HG03460 (cell line): ENCODE results near the gene SPESP1.
"Not testable (repeated sequence)": the region's sequence is repeated elsewhere in the genome, so short reads cannot be mapped to it uniquely, and the experiment has no call there.

Source experiments
- ATAC-seq: cut with Tn5 transposase; IDR thresholded peaks from one replicate; pipeline ENCODE4 v1.9.1; 2021; ENCODE audit not compliant: unreplicated experiment

Gene SPESP1

DNA sequence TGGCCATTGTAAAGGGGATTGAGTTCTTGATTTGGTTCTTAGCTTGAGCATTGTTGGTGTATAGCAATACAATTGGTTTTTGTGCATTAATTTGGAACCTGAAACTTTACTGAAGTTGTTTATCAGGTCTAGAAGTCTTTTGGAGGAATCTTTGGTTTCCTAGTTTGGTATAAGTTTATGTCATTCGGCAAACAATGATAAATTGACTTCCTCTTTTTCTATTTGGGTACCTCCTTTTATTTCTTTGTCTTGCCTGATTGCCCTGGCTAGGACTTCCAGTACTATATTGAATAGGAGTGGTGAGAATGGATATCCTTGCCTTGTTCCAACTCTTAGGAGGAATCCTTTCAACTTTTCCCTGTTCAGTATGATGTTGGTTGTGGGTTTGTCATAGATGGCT, 32.1 kb downstream of the SPESP1 start:
- ATAC-seq: no peak

DNA sequence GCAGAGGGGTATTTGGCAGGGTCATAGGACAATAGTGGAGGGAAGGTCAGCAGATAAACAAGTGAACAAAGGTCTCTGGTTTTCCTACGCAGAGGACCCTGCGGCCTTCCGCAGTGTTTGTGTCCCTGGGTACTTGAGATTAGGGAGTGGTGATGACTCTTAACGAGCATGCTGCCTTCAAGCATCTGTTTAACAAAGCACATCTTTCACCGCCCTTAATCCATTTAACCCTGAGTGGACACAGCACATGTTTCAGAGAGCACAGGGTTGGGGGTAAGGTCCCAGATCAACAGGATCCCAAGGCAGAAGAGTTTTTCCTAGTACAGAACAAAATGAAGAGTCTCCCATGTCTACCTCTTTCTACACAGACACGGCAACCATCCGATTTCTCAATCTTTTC, 33.4 kb downstream of the SPESP1 start:
- not testable (repeated sequence) for ATAC-seq

DNA sequence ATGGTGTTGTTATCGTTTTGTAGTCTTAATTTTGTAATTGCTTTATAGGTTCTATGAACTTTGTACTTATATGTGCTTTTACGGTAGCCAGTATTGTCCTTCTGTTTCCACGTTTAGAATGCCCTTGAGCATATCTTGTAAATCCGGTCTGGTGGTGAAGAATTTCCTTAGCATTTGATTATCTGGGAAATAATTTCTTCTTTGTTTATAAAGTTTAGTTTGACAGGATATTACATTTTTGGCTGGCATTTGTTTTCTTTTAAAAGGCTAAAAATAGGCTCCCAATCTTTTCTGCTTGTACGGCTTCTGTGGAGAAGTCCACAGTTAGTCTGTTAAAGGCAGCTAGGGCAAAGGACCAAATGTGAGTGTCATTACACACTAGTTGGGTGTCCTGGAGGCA, 36.7 kb downstream of the SPESP1 start:
- ATAC-seq: no peak

DNA sequence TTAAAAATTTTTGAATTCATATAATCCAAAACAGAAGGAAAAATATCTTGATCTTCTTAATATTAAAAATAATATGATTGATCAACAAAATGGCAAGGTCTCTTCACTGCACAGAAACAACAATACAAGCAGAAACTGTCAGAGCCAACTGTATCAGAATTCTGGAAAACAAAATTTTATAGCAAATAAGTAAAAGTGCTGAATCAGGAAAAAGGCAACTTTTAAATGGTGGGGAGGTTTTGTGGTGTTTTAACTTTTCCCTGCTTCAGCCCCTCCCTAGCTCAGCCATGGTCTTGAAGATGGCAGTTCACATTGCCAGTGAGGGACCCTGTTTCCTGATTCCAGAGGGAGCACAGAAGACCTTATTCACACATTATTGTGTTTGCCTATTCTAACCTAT, 37.6 kb downstream of the SPESP1 start:
- ATAC-seq: no peak

DNA sequence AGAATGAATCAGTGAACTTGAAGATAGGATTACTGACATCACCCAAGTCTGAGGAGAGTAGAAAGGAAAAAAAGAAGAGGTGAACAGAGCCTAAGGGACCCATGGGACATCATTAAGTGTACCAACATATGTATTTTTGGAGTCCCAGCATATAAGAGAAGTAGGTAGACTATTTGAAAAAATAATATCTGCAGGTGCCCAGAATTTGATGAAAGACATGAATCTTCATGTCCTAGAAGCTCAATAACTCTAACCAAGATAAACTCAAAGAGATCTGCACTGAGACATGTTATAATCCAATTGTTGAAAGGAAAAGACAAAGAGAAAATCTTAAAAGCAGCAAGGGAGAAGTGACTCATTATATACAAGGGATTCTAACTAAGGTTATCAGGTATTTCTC, 39.0 kb downstream of the SPESP1 start:
- ATAC-seq: no peak

DNA sequence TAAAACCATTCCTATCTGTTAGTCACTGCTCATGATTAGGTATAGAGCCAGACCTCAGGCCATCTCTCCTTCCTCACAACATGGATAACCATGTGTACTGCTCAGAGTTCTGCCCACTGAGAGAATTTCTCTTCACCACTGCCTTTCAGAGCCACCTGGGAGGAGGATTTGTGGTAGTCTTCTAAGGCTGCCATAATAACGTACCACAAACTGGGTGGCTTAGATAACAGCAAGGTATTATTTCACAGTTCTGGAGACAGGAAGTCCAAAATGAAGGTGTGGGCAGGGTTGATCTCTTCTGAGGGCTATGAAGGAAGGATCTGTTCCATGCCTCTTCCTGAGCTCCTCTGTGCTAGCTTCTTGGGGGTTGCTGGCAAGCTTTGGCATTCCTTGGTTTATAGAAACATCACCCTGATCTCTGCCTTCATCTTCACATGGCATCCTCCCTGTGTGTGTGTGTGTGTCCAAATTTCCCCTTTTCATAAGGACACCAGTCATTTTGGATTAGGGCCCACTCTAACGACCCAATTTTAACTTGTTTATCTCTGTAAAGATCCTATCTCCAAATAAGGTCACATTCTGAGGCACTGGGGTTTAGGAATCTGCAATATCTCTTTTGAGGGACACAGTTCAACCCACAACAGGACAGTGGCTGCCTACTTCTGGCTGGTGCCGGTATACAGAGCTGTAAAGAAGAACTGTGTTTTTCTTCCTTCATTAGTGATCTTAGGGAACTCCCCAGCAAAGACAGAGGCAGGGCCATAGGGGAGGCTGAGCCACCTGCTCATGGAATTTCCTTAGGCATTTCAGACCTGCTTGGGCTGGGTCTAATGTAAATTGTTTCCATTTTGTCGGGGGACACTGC, 42.1 kb downstream of the SPESP1 start:
- ATAC-seq: no peak

DNA sequence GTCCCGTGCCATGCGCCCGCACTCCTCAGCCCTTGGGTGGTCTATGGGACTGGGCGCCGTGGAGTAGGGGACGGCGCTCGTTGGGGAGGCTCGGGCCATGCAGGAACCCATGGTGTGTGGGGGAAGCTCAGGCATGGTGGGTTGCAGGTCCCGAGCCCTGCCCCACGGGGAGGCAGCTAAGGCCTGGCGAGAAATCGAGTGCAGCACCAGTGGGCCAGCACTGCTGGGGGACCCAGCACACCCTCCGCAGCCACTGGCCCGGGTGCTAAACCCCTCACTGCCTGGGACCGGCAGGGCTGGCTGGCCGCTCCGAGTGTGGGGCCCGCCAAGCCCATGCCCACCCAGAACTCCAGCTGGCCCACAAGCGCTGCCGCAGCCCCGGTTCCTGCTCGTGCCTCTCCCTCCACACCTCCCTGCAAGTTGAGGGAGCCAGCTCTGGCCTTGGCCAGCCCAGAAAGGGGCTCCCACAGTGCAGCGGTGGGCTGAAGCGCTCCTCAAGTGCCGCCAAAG, 45.4 kb downstream of the SPESP1 start:
- ATAC-seq: not testable (repeated sequence)

DNA sequence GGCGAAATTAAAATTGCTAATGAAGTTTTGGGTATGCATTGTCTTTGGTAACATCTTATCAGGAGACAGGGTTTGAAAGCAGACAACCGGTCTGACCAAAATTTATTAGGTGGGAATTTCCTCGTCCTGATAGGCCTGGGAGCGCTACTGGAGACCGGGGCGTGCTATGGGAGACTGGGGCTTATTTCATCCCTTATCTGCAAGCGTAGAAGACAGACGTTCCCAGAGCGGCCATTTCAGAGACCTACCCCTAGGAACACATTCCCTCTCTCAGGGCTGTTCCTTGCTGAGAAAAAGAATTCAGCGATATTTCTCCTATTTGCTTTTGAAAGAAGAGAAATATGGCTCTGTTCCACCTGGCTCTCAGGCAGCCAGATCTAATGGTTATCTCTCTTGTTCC, 47.1 kb downstream of the SPESP1 start:
- not testable (repeated sequence) for ATAC-seq

DNA sequence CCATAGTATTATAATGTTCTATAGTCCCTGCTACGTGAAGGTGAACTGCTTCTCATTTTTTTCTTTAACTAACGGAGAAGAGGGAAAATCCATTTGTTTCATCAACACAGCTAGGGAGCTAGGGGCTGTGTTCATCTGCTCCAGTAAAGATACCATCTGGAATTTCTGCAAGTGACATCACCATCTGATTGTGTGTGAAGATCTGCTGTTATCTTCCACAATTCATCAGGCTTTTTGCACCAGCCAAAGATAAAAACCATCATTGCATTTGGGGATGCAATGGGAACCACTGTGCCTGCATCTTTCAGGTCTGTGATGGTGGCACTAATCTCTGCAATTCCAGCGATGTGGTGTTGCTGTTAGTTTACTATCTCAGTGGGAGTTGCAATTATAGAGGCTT, 48.7 kb downstream of the SPESP1 start:
- ATAC-seq: no peak

DNA sequence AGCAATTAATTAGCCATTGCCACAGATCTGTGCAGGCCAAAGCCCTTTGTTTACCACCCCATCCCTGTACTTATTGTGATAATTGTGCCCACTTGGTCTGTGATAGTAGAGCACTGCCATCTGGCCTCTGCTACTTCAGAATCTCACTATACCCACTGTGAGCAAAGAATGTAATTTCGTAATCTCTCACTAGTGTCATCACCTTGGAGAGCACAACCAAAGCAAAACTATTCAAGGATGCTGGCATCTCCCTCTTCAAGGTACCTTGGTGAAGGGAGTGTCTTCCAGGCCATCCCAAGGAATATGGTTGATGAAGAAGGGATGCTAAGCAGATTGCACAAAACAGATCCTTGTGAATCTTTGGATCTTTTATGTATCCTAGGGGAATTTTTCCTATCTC, 49.5 kb downstream of the SPESP1 start:
- ATAC-seq: no peak

DNA sequence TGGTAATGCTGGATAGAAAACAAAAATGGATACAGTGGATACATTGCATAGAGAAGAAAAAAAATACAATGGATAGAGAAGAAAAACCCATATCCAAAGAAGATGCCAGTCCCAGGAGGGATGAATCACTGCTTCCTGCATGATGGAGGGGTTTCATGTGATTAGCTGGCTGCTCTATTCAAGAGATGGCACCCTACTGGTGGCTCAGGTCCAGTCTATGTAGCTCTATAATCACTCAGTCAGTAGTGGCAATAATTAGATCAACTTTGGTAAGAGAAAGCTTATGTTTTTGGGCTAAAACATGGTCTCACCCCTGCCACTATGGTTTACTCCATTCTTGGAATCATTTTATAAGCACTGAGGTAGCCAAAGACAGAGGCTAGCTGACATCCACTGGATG, 50.5 kb downstream of the SPESP1 start:
- ATAC-seq: no peak

DNA sequence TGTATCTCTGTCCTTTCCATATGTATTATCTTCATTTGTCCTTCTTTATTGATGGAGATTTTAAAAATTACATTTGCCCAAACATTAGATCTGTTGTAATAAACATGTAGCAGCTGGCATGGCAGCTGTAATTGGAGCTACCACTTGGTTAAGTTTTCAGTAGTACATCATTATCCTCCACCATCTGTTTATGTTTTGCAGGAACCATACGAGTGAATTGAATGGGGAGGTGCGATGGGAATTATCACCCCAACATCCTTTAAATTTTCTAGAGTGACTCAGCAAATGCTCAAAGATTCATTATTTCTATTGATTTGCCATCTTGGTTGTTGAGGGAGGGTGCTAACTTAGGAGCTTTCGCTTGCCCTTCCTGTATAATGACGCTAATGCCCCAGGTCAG, 51.6 kb downstream of the SPESP1 start:
- no peak for ATAC-seq

DNA sequence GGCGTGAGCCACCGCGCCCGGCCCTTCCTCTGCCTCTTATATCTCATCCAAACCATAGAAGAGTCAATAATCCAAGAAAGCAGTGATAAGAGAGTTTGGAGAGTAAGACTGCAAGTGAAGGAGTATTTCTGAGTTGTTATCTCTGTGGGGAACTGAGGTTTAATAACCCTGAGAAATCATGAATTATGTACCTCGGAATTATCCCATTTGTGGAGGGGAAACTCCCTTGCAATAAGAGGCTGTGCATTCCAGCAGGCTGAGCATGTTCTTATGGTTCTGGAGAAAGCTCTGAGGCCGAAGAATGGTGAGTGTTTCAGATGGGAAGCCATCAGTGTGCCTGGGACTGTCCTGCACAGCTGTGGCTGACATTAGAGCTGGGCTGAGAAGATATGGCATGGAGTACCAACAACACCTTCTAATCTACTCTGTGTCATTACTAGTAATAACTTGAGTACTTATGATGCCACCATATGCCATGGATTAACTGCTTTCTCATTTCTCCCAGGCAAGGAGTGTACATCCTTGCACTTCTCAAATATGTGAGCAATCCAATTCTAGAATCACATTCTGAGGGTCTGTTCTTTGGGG, 52.7 kb downstream of the SPESP1 start:
- no peak for ATAC-seq

DNA sequence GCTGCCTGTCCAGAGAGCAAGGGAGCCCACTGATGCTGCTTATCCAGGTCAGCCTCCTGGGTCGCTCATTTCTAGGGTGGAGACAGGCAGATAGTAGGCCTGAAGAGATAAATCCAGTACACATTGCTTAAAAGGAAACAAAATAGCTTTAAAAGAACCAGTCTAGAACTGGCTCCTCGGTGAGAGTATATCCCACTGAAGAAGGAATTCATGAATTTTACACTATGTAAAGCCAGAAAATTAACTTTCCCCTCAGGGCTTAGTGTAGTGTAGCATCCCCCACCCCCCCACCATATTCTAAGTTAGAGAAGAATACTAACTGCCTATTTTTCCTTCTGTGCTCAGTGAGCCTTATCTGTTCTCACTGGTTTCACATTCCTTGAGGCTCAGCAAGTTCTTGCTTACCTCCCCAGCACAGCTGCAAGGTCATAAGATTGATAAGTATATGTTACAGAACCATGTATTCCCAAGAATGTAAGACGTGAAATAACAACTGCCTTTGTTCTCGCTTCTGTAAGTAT, 53.7 kb downstream of the SPESP1 start:
- ATAC-seq: no peak

DNA sequence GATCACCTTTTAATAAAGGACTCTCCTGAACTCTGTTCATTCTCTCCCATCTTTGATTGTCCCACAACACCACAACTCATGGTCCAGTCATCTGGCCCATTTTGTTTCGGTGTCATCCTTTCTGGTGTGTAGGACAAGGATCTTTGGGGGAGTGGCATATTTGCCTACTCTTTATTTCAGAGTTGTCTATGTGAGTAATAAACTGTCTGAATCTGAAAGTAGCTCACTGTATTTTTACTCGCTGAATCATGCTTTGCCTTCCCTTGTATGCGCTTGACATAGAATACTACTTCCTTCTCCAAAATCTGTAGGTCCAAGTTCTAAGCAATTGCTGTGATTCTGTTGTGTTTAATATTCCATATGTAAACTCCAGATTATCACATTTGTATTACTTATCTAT, 54.3 kb downstream of the SPESP1 start:
- no peak for ATAC-seq

DNA sequence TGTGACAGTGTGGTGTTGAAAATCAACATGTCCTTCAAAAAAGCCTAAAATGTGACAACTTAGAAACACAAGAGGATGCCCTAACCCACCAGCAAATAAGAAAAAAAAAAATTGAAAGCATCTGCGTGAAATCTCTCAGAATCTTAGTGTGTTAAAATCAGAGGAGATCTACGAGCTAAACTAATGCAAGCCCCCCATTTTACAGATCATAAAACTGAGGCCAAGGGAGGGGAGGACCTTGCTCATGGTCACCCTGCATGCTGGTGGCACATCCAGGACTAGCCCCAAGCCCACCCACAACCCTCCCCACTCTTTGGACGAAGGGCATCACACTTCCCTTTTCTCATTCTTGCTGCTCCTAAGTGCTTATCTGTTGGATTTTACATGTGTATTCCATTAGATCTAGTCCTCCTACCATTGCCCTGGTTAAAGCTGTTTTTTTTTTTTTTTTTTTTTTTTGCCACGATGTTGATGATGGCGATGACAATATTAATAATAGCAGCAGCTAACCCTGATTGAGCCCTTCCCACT, 55.1 kb downstream of the SPESP1 start:
- no peak for ATAC-seq

DNA sequence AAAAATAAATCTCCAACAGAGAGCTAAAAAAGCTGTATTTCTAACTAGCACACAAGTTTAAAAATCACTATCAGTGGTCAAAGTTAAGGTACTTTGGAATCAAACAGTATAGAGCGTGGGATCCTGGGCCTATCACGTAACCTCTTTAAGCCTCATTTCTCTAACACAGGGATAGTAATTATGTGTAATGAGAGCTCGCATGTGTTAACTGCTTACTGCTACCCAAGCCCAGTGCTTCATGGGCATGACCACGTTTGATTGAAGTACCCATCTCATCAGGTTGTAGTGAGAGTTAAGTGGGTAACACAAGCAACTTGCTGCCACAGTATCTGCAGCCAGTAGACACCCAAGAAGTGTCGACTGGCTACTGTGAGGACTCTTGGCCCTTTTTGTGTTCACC, 56.0 kb downstream of the SPESP1 start:
- no peak for ATAC-seq

DNA sequence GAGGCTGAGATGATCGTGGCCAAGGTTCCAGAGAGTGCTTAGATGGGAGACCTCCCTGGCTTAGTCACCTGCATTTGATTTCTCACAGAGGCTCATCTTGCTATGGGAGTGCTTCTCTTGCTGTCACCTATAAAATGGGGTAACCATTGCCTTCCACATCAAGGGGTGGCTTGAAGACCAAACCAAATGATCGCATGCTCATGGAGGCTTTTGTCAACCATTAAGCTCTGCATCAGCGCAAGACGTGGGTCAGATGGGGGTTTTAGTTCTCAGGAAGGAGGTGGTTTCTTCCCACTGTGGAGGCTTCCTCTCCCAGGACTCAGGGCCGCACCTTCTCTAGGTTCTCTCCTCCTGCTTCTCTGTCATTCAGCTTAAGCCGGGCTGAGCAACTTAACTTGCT, 56.8 kb downstream of the SPESP1 start:
- no peak for ATAC-seq

DNA sequence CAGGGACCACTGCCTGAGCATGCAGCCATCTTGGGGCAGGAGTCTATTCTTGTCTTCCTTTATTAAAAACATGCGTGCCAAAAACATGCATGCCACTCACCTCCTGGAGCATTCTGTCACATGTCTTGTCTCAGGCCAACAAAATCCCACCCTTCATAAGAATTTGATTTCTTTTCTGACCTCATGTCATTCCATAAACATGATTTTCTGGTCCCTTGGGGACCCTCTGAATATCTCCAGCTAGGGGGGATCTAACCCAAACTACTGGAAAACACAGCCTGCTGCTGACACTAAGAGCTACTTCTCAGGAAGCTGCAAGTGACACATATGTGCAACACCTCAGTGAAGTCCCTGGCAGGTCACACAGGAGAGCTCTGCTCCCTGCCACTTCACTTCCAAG, 57.4 kb downstream of the SPESP1 start:
- no peak for ATAC-seq

DNA sequence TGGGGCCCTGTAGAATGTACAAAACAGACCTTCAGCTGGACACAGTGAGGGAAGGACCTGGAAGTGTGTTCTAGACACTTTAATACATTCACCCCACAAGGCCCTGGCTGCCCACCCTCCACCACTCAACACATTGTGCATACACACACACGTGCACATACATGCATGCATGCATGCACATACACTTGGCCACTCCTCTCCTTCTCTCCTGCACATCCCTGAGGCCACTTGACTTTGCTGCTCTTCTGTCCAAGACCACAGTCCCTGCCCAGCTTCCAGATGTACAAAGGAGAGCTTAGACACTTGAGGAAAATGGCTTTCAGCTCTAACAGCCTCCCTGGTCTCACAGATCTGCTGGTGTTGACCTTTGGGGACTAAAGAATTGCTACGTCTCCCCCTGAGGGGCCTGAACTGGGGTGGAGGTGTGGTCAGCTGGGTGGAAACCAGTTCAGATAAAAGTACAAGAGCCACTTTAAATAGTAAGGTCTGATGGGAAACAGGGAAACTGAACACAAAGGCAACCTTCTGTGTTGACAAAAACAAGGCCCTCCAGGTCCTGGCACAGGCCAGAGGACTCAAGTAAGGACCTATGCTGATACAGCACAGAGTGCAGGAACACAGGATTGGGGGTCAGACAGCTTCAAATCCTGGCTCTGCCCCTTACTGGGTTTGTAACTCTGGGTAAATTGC, 59.4 kb downstream of the SPESP1 start:
- ATAC-seq: no peak

DNA sequence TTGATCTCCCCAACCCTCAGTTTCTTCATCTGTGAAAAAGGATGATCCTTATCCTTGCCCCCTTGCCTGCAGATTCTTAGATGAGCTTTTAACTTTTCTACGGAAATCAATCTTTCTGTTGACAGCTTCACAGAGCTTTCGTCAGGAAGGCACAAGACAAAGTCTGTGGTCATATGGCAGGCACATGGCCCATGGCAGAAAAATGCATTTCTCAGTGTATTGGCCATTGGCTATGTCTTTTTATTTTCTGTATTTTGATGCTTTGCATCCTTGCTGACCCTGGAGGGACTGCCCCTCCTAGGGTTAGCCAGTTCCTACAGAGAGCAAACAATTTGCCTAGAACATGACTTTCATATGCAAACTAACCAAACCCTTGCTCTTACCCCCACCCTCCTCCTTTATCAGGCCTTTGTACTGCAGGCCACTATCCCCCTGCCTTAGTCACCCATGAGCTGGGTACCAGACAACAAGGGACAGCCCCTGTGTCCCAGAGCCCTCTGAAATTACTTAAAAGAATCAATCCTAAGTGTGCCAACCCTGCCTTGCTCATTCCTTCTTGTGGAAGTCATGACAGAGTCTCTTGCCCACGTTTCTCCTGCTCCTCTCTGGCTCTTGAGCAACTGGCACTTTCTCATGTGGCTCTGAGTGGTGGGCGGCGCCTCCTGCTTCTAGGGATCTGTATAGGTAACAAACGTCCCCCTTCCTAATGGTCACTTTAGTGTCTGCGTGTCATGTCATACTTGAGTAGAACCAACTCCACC, 60.1 kb downstream of the SPESP1 start:
- no peak for ATAC-seq
